SK-N-SH treated with all-trans-retinoic acid at 6 μM for 48 hours (cell line): ENCODE measurements around the gene L3MBTL1.

ENCODE experiments used
- ATAC-seq: fragments of 200-7000 bp; cut with Tn5 transposase; 3 replicates; pipeline ENCODE4 v1.9.1; 2020; ENCODE audit warnings: mild to moderate bottlenecking, moderate library complexity
- ARNTL ChIP-seq: fragments of 450-650 bp; formaldehyde crosslinking; IDR thresholded peaks from 2 replicates; pipeline ENCODE4 v1.5.0; 2020; ENCODE audit warnings: low read depth, mild to moderate bottlenecking, moderate library complexity, borderline replicate concordance
- BACH2 ChIP-seq: fragments of 250-450 bp; sonication (Bioruptor Pico); IDR thresholded peaks from 2 replicates; pipeline ENCODE4 v1.9.0; 2021; ENCODE audit warnings: mild to moderate bottlenecking, borderline replicate concordance
- CREB5 ChIP-seq: fragments of 250-450 bp; sonication (Bioruptor Pico); IDR thresholded peaks from 2 replicates; pipeline ENCODE4 v1.5.1; 2020; ENCODE audit warnings: low read depth, mild to moderate bottlenecking, moderate library complexity
- CSDC2 ChIP-seq: fragments of 250-450 bp; sonication (Bioruptor Pico); IDR thresholded peaks from 2 replicates; pipeline ENCODE4 v1.5.0; 2020; ENCODE audit warnings: mild to moderate bottlenecking, moderate library complexity
- ESRRG ChIP-seq: fragments of 250-450 bp; sonication (Bioruptor Pico); IDR thresholded peaks from 2 replicates; pipeline ENCODE4 v1.6.1; 2021; ENCODE audit warnings: mild to moderate bottlenecking
- ISL1 ChIP-seq: fragments of 250-450 bp; sonication (Bioruptor Pico); IDR thresholded peaks from 2 replicates; pipeline ENCODE4 v2.1.2; 2022; ENCODE audit warnings: mild to moderate bottlenecking, moderate library complexity
- OSR1 ChIP-seq: fragments of 250-450 bp; sonication (Bioruptor Pico); IDR thresholded peaks from 2 replicates; pipeline ENCODE4 v1.8.0; 2022; ENCODE audit warnings: moderate library complexity, mild to moderate bottlenecking, inconsistent platforms
- PATZ1 ChIP-seq: fragments of 250-450 bp; sonication (Bioruptor Pico); IDR thresholded peaks from 2 replicates; pipeline ENCODE4 v1.8.0; 2020; ENCODE audit warnings: mild to moderate bottlenecking, moderate library complexity, borderline replicate concordance
- POU6F1 ChIP-seq: fragments of 250-450 bp; sonication (Bioruptor Pico); IDR thresholded peaks from 2 replicates; pipeline ENCODE4 v1.8.0; 2021; ENCODE audit warnings: low read depth, mild to moderate bottlenecking, moderate library complexity, borderline replicate concordance
- PPARA ChIP-seq: fragments of 250-450 bp; sonication (Bioruptor Pico); IDR thresholded peaks from 2 replicates; pipeline ENCODE4 v1.5.0; 2020; ENCODE audit warnings: mild to moderate bottlenecking, borderline replicate concordance
- RARB ChIP-seq: fragments of 250-450 bp; sonication (Bioruptor Pico); IDR thresholded peaks from 2 replicates; pipeline ENCODE4 v1.8.0; 2021; ENCODE audit warnings: mild to moderate bottlenecking, moderate library complexity
- SNAI2 ChIP-seq: fragments of 250-450 bp; sonication (Bioruptor Pico); IDR thresholded peaks from 2 replicates; pipeline ENCODE4 v1.5.0; 2020; ENCODE audit warnings: mild to moderate bottlenecking, moderate library complexity
- TCF4 ChIP-seq: fragments of 250-450 bp; sonication (Bioruptor Pico); IDR thresholded peaks from 2 replicates; pipeline ENCODE4 v1.8.0; 2021; ENCODE audit warnings: mild to moderate bottlenecking, moderate library complexity, borderline replicate concordance
- TOX ChIP-seq: fragments of 250-450 bp; sonication (Bioruptor Pico); IDR thresholded peaks from 2 replicates; pipeline ENCODE4 v1.8.0; 2021; ENCODE audit warnings: mild to moderate bottlenecking, moderate library complexity, borderline replicate concordance
- TSHZ2 ChIP-seq: fragments of 250-450 bp; sonication (Bioruptor Pico); IDR thresholded peaks from 2 replicates; pipeline ENCODE4 v1.5.0; 2020; ENCODE audit warnings: mild to moderate bottlenecking, moderate library complexity
- ZC3H10 ChIP-seq: fragments of 250-450 bp; sonication (Bioruptor Pico); IDR thresholded peaks from 2 replicates; pipeline ENCODE4 v1.5.1; 2021; ENCODE audit warnings: mild to moderate bottlenecking, moderate library complexity
- ZFP3 ChIP-seq: fragments of 250-450 bp; sonication (Bioruptor Pico); IDR thresholded peaks from 2 replicates; pipeline ENCODE4 v1.5.0; 2020; ENCODE audit warnings: mild to moderate bottlenecking, moderate library complexity
- ZNF565 ChIP-seq: fragments of 450-650 bp; formaldehyde crosslinking; conservative IDR thresholded peaks from 2 replicates; pipeline ENCODE4 v1.5.0; 2020; ENCODE audit warnings: low read depth, mild to moderate bottlenecking, moderate library complexity
- ZNF70 ChIP-seq: fragments of 450-650 bp; formaldehyde crosslinking; IDR thresholded peaks from 2 replicates; pipeline ENCODE4 v1.5.0; 2020; ENCODE audit warnings: mild to moderate bottlenecking, moderate library complexity
- ZNF8 ChIP-seq: fragments of 450-650 bp; formaldehyde crosslinking; IDR thresholded peaks from 2 replicates; pipeline ENCODE4 v1.5.0; 2020; ENCODE audit warnings: mild to moderate bottlenecking, moderate library complexity
- TF ChIP-seq, protein P1 (sequence below): fragments of 250-450 bp; sonication (Bioruptor Pico); IDR thresholded peaks from 2 replicates; pipeline ENCODE4 v1.5.1; 2021; ENCODE audit warnings: mild to moderate bottlenecking, moderate library complexity

The L3MBTL1 gene

GRCh38 chr20:43548273-43548880 is 40.9 kb downstream of the L3MBTL1 start:
- TF ChIP-seq ESRRG: no peak
- TF ChIP-seq OSR1 (CRISPR knock-in tag): no peak
- TF ChIP-seq RARB (CRISPR knock-in tag): no peak
- TF ChIP-seq TCF4 (CRISPR knock-in tag): no peak
- no peak for TF ChIP-seq POU6F1
- no peak for TF ChIP-seq ZNF8
- no peak for TF ChIP-seq ISL1
- TF ChIP-seq CSDC2 (CRISPR knock-in tag): no peak
- TF ChIP-seq ARNTL (CRISPR knock-in tag): no peak
- no peak for TF ChIP-seq ZFP3 (CRISPR knock-in tag)
- TF ChIP-seq, protein P1, sequence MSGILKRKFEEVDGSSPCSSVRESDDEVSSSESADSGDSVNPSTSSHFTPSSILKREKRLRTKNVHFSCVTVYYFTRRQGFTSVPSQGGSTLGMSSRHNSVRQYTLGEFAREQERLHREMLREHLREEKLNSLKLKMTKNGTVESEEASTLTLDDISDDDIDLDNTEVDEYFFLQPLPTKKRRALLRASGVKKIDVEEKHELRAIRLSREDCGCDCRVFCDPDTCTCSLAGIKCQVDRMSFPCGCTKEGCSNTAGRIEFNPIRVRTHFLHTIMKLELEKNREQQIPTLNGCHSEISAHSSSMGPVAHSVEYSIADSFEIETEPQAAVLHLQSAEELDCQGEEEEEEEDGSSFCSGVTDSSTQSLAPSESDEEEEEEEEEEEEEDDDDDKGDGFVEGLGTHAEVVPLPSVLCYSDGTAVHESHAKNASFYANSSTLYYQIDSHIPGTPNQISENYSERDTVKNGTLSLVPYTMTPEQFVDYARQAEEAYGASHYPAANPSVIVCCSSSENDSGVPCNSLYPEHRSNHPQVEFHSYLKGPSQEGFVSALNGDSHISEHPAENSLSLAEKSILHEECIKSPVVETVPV (CRISPR knock-in tag): no peak
- TF ChIP-seq ZC3H10 (CRISPR knock-in tag): no peak
- TF ChIP-seq ZNF565 (CRISPR knock-in tag): no peak
- no peak for TF ChIP-seq CREB5
- TF ChIP-seq BACH2 (CRISPR knock-in tag): no peak
- TF ChIP-seq SNAI2: no peak
- ATAC-seq: no peak

DNA sequence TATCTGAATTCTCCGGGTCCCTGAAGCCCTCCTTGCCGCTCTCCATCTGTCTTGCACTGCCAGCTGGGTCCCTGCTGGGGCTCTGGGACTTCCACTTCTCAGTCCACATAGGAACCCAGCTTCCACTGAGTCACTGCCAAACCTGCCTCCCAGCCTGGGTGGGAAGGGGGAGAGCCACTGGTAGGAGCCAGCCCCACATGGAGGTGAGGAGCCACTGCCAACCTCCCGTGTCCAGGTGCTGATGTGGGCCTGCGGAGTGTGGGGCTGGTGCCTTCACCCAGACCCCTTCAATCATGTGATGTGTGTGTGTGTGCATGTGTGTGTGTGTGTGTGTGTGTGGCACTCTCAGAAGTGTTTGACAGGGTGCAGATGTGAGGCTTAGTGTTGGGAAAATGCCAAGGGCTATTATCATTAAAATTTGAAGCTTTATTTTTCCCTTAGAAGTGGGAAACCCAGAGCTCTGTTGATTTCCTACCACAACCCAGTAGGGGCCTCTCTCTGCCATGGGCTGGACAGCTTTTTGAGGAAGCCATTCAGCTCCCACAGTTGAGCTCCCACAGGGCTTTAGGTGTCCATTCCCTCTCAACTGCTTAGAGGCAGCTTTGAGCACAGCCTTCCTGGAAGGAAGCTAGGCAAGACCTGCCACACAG is 42.0 kb downstream of the L3MBTL1 start:
- TF ChIP-seq CREB5: no peak
- no peak for TF ChIP-seq PATZ1
- no peak for TF ChIP-seq TCF4 (CRISPR knock-in tag)
- no peak for TF ChIP-seq POU6F1
- TF ChIP-seq, protein P1 (CRISPR knock-in tag): no peak
- no peak for TF ChIP-seq PPARA (CRISPR knock-in tag)
- no peak for TF ChIP-seq TOX
- TF ChIP-seq ZNF8: no peak
- TF ChIP-seq ZFP3 (CRISPR knock-in tag): no peak
- no peak for TF ChIP-seq ZC3H10 (CRISPR knock-in tag)
- TF ChIP-seq OSR1 (CRISPR knock-in tag): no peak
- TF ChIP-seq RARB (CRISPR knock-in tag): no peak
- TF ChIP-seq CSDC2 (CRISPR knock-in tag): no peak
- TF ChIP-seq SNAI2: no peak
- TF ChIP-seq ZNF70 (CRISPR knock-in tag): no peak
- TF ChIP-seq TSHZ2: no peak
- ATAC-seq: no peak
